Measurements from ENCODE around the gene S100A9.

GRCh38 chr1:153336650-153337049 is 21.0 kb upstream of the S100A9 start:
- TF ChIP-seq CTCF (conservative IDR thresholded peaks at IDR 0.05 in 1 of 2, IDR thresholded peaks at IDR 0.05 in 1 of 2; ENCODE audit: extremely low read depth in 1 of 2, insufficient read depth in 1 of 2, low read depth in 1 of 2, low read length in 2 of 2) (no peak), EZH2 (IDR thresholded peaks at IDR 0.05; ENCODE audit: borderline replicate concordance, low read length) (no peak)
